ENCODE results near the gene C4A. TPM values are rescaled to one million over a fixed set of nuclear protein-coding genes. Genes with fewer than 3 reads are reported as not detected.
"Not testable (repeated sequence)": the region's sequence is repeated elsewhere in the genome, so short reads cannot be mapped to it uniquely, and the experiment has no call there.

C4A gene
- total RNA-seq, 1 donor from 2014 or later, result 96.3 TPM

DNA sequence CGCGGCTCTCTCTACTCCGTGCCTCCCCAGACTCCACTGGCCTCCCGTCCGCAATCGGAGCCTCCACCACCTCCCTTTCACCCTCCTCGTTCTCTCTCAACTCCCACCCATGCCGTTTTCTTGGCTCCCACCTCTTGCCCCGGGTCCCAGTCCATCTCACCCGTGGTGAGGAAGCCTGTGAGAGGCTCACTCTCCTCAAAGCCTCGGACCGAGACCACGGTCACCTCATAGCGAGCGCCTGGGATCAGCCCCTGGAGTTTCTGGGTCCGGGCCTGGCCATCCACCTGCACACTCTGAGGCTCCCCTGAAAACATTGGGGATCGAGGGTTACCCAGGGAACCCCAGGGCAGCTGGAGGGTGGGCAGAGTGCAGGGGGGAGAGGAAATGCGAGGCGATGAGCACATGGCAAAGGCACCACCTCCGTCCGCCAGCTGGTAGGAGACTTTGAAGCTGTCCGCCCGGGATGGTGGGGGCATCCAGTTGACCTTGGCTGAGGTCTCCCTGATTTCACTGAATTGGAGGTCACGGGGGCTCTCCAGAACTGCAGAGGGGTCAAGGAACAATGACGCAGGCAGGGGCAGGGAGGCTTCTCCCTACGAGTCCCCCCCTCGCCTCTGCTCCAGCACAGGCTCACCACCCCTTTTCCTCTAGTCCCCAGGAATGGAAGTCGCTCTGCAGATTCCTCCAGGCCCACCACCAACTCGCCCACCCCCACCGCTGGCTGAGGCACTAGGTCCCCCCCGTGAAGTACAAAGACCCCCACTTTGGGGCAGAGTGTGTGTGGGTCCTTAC lies 61.9 kb downstream of the C4A start:
- DNase-seq; intact Hi-C loops (cut with micrococcal nuclease); ATAC-seq: not testable (repeated sequence)

DNA sequence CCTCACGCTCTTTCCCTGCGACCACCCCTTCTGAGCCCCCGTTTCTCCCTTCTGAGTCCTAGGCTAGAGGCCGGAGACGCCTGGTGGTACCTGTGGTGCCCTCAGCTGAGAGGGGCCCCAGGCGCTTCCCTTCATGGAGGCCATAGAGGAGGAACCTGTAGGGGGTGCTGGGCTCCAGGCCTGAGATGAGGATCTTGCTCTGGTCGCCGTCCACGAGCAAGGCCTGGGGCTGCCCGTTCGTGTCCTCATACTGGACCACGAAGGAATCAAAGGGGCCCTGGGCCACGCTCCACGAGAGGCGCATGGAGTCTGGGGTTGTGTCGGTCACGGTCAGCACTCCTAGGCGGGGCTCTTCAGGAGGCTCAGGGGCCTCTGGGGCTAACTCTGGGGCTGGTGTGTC lies 63.1 kb downstream of the C4A start:
- intact Hi-C loops (cut with micrococcal nuclease); DNase-seq; ATAC-seq: not testable (repeated sequence)

GRCh38 chr6:32045811-32046449 lies 64.1 kb downstream of the C4A start:
- intact Hi-C loops (cut with micrococcal nuclease), result no loop called here
- no peak for DNase-seq

DNA sequence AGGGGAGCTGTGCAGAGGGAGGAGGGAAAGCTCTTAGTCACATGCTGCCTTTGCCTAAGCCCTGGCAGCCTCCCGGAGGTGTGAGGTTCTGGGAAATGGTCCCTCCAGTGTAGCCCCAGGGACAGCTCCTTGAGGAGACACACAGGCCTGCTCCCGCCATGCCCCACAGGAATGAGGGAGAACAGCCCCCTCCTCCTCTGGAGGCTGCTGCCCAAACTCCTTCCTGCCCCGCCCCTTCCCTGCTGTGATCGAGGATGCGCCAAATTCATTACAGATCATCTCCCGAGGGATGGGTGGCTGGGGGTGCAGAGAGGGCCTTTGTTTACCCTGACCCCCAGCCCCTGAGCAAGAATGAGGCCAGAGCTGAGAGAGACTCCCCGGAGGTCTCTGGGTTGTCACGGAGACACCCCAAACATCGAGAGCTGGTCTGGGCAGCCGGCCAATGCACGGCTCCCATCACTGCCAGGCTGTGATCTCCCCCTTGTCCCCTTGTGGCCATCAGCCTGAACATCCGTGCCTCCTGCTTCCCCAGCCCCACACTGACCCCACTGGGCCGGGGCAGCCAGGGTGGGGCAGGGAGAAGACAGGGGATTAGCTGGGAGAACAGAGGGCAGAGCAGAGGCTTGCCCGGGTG lies 64.7 kb downstream of the C4A start:
- DNase-seq, result peak; percentile 61
- intact Hi-C loops (cut with micrococcal nuclease), result no loop called here
- ATAC-seq, result peak; percentile 35

More at GRCh38 chr6:32045811-32046449, 64.1 kb downstream of the C4A start:
- peak; percentile 24 for ATAC-seq

GRCh38 chr6:32047084-32047478 lies 65.2 kb downstream of the C4A start:
- peak; percentile 54 for DNase-seq
- ATAC-seq, result peak; percentile 66
- intact Hi-C loops (cut with micrococcal nuclease), result no loop called here

- ATAC-seq, result no peak
- no peak for DNase-seq
- intact Hi-C loops (cut with micrococcal nuclease), result no loop called here
Measured at GRCh38 chr6:32047539-32047854, 65.6 kb downstream of the C4A start.

DNA sequence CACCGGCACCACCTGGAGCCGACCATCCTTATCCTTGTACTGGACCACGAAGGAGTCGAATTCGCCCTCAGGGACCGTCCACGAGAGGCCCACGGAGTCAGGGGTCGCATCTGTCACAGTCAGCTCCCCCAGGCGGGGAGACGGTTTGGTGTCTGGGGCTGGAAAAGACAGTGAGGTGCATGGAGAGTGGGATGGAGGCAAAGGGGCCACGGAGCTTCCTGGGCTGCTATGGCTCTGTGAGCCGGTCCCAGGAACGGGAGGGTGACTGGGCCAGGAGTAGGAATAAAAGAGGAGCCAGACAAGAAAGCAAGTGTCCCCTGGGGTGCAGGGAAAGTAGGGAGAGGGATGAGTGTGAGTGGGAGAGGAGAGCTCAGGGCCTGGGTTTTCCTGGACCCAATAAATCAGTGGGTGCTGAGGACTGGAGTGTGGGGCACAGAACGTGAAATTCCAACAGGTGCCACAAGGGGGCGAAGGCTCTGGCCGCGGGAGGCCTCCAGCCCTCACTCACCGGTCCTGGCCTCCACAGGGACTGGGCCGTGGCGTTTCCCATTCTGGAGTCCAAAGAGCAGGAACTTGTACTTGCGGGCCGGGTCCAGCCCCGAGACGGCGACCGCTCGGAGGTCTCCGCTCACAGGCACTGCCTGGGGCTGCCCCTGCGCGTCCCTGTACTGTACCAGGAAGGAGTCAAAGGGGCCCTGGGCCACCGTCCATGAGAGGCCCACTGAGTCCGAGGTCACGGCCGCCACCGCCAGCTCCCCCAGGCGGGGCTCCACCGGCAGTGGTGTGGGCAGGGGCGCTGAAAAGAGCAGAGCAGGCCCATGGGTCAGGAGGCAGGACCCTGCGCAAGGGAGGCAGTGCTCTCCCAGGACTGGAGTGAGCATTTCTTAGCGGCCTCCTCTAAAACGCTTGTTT lies 66.3 kb downstream of the C4A start:
- DNase-seq, result peak; percentile 83
- ATAC-seq, result peak; percentile 64
- intact Hi-C loops (cut with micrococcal nuclease), result no loop called here

GRCh38 chr6:32049149-32049548 lies 67.3 kb downstream of the C4A start:
- DNase-seq; intact Hi-C loops (cut with micrococcal nuclease); ATAC-seq: not testable (repeated sequence)

GRCh38 chr6:32049736-32050135 lies 67.9 kb downstream of the C4A start:
- ATAC-seq; DNase-seq; intact Hi-C loops (cut with micrococcal nuclease): not testable (repeated sequence)

DNA sequence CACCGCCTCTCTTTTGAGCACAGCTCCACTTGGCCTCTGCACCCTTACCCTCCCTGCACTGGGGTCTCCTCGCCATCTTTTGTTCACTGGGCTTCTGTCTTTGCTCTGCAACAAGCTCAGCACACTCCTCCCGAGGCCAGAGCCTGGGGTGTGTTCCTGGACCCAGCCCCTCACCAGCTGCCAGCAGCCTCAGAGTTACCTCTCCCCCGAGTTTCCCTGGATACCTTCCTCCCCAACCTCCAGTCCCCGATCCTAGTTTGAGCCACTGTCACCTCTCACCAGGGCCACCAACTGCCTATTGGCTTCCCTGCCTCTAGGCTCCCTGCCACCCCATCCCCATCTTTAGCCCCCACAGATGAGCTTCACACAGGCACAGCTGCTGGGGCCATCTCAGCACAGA lies 68.7 kb downstream of the C4A start:
- ATAC-seq, result no peak
- no peak for DNase-seq
- intact Hi-C loops (cut with micrococcal nuclease), result no loop called here

Small RNA genes lying within 50 kb of the gene (microRNA-seq; reads per million reads assigned to microRNA genes)
- not detected for gene MIR1236 (ENCODE audit: borderline number of aligned reads)

Other genes with a start within 250 kb of the C4A start
- gene CLIC1, start 245.5 kb upstream of the C4A start, total RNA-seq, result 77.4 TPM
- 1.3 TPM for gene MSH5, start 242.1 kb upstream of the C4A start, total RNA-seq
- gene SAPCD1, start 219.4 kb upstream of the C4A start, total RNA-seq, result 0.47 TPM
- gene VWA7, start 204.7 kb upstream of the C4A start, total RNA-seq, result 12.8 TPM
- 22.5 TPM for gene VARS1, start 186.3 kb upstream of the C4A start, total RNA-seq
- gene LSM2, start 175.1 kb upstream of the C4A start, total RNA-seq, result 20.1 TPM
- gene HSPA1L, start 166.8 kb upstream of the C4A start, total RNA-seq, result 2.0 TPM
- gene HSPA1A, start 166.5 kb upstream of the C4A start, total RNA-seq, result 341 TPM
- gene HSPA1B, start 154.3 kb upstream of the C4A start, total RNA-seq, result 233 TPM
- 24.9 TPM for gene NEU1, start 119.2 kb upstream of the C4A start, total RNA-seq
- not detected for gene SLC44A4, start 103.1 kb upstream of the C4A start, total RNA-seq
- gene EHMT2, start 84.4 kb upstream of the C4A start, total RNA-seq, result 17.1 TPM
- 3.3 TPM for gene ZBTB12, start 80.0 kb upstream of the C4A start, total RNA-seq
- gene C2, start 54.3 kb upstream of the C4A start, total RNA-seq, result 5.8 TPM
- 39.6 TPM for gene CFB, start 36.0 kb upstream of the C4A start, total RNA-seq
- gene NELFE, start 23.1 kb upstream of the C4A start, total RNA-seq, result 42.0 TPM
- 31.5 TPM for gene SKIC2, start 22.9 kb upstream of the C4A start, total RNA-seq
- gene DXO, start 9.9 kb upstream of the C4A start, total RNA-seq, result 11.5 TPM
- gene C4B, start 32.7 kb downstream of the C4A start, total RNA-seq, result 84.0 TPM
- 0.52 TPM for gene CYP21A2, start 56.4 kb downstream of the C4A start, total RNA-seq
- gene TNXB, start 127.3 kb downstream of the C4A start, total RNA-seq, result 64.1 TPM
- 26.8 TPM for gene ATF6B, start 146.2 kb downstream of the C4A start, total RNA-seq
- gene FKBPL, start 148.2 kb downstream of the C4A start, total RNA-seq, result 2.6 TPM
- 0.27 TPM for gene PRRT1, start 169.9 kb downstream of the C4A start, total RNA-seq
- 22.6 TPM for gene PPT2, start 172.1 kb downstream of the C4A start, total RNA-seq
- 7.7 TPM for gene EGFL8, start 182.5 kb downstream of the C4A start, total RNA-seq
- gene AGPAT1, start 194.0 kb downstream of the C4A start, total RNA-seq, result 49.7 TPM
- 94.1 TPM for gene RNF5, start 196.3 kb downstream of the C4A start, total RNA-seq
- gene AGER, start 202.2 kb downstream of the C4A start, total RNA-seq, result 3.0 TPM
- gene PBX2, start 208.1 kb downstream of the C4A start, total RNA-seq, result 46.5 TPM
- gene GPSM3, start 210.6 kb downstream of the C4A start, total RNA-seq, result 5.9 TPM
- gene NOTCH4, start 242.0 kb downstream of the C4A start, total RNA-seq, result 22.5 TPM